Measurements from ENCODE around the gene KIAA0825. TPM values are rescaled to one million over a fixed set of nuclear protein-coding genes. Genes with fewer than 3 reads are reported as not detected.

KIAA0825 gene
- polyA plus RNA-seq, 1 of the 3 experiments (the other 2 are of a cell fraction) = 0.61 TPM

DNA sequence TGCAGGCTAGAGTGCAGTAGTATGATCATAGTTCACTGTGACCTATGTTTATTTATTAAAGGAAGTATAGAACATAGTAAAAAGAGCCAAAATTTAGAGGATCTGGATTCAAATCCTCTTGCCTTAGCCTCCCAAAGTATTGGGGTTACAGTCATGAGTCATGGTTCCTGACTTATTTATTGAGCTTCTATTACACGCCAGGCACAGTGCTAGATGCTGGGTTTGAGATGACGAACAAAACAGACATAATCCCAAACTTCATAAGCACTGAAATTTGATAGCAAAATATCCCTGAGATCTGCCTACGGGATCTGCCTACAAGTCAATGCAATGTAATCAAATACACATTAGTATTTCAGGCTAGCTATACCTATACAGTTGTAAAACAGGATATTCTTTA, 2.5 kb downstream of the KIAA0825 start:
- Histone ChIP-seq H3K4me3 (ENCODE audit: low read depth in 2 of 2, low read length in 1 of 2) (no peak overlapping the region; a peak in 1 of 4 replicates), H4K20me1 (ENCODE audit: insufficient read depth) (no peaks in the 10 kb centered on the region), H3K4me2 (no peak overlapping the region), H3K36me3 (replicated peaks in 1 of 2; ENCODE audit: control insufficient read depth in 1 of 2, insufficient read depth in 2 of 2, low read length in 1 of 2) (no peaks in the 10 kb centered on the region), H3K27me3 (ENCODE audit: insufficient read depth) (no peaks in the 10 kb centered on the region), H3K4me1 (ENCODE audit: control insufficient read depth in 1 of 2, insufficient read depth in 2 of 2, low read depth in 1 of 2, low read length in 1 of 2) (peaks cover 0 to 3% of the 10 kb centered on the region in 2 experiments; a peak in 2 of 4 replicates), H3K9ac (no peak overlapping the region), H3F3A (replicated peaks; ENCODE audit: insufficient read depth) (peaks cover 9% of the 10 kb centered on the region), H3K27ac (ENCODE audit: low read depth in 2 of 2, low read length in 1 of 2) (no peak overlapping the region; a peak in 1 of 4 replicates), H3K9me3 (no peaks in the 10 kb centered on the region), H3K9me2 (no peaks in the 10 kb centered on the region), H3K79me2 (ENCODE audit: insufficient read depth) (peaks cover 38% of the 10 kb centered on the region), H2AFZ (ENCODE audit: low read depth) (no peak overlapping the region)
- POLR2A ChIA-PET = interaction anchor here (1.4 kb wide), 1 partner anchor 10 kb away, joined by 4 read pairs; no protein-coding TSS in a partner anchor
- DNase-seq = no peak
- 91% methylated on average over 3 of the region's 3 CpGs for WGBS (ENCODE audit: low lambda C conversion rate)
- TF ChIP-seq YY1 (IDR thresholded peaks at IDR 0.05; ENCODE audit: low read depth) (no peak), CTCF (IDR thresholded peaks at IDR 0.05) (no peak), RCOR1 (IDR thresholded peaks at IDR 0.05; ENCODE audit: low read length) (no peak), USF2 (IDR thresholded peaks at IDR 0.05; ENCODE audit: borderline replicate concordance, low read depth, low read length) (no peak), ELF1 (IDR thresholded peaks at IDR 0.05) (no peak), FOXM1 (IDR thresholded peaks at IDR 0.05; ENCODE audit: low read depth) (no peak), FOSL2 (IDR thresholded peaks at IDR 0.05; ENCODE audit: borderline replicate concordance, low read depth) (no peak), POLR2AphosphoS5 (IDR thresholded peaks at IDR 0.05; ENCODE audit: low read depth, low read length) (no peak), MXI1 (IDR thresholded peaks at IDR 0.05; ENCODE audit: low read depth, low read length) (no peak), SMC3 (IDR thresholded peaks at IDR 0.05; ENCODE audit: low read depth, low read length) (no peak), RFX5 (IDR thresholded peaks at IDR 0.05; ENCODE audit: low read length) (no peak), NFIC (IDR thresholded peaks at IDR 0.05; ENCODE audit: borderline replicate concordance) (no peak), ZBTB33 (IDR thresholded peaks at IDR 0.05; ENCODE audit: borderline replicate concordance, low read depth) (no peak), RXRA (IDR thresholded peaks at IDR 0.05; ENCODE audit: borderline replicate concordance, low read depth) (no peak), TCF12 (IDR thresholded peaks at IDR 0.05) (no peak), TAF1 (IDR thresholded peaks at IDR 0.05; ENCODE audit: borderline replicate concordance, low read depth, low read length) (no peak)
- CTCF ChIA-PET = no interaction called here
